GM12878 (cell line): ENCODE measurements around the gene SVOP. TPM values are rescaled to one million over a fixed set of nuclear protein-coding genes. Genes with fewer than 3 reads are reported as not detected.

ENCODE experiments used
- ATAC-seq: fragments of 200-7000 bp; cut with Tn5 transposase; 3 replicates; pipeline ENCODE4 v1.9.1; 2020; ENCODE audit warnings: mild to moderate bottlenecking, moderate library complexity
- BruUV-seq: library from RNA; stranded (reverse); fragments of 400-500 nt; replicated peaks from 2 replicates; lab custom pipeline; 2021; lab: Mats Ljungman, UMichigan
- CTCF ChIA-PET: fragments of 300-600 bp; sonication (Branson Sonifier 250); formaldehyde crosslinking; extraction: SDS; loops from one replicate; lab custom pipeline; 2021; ENCODE audit warnings: inconsistent platforms; lab: Yijun Ruan, JAX
- POLR2A ChIA-PET: fragments of 350-600 bp; formaldehyde crosslinking; extraction: SDS; loops from one replicate; lab custom pipeline; 2021; ENCODE audit warnings: inconsistent platforms; lab: Charles Lee
- RAD21 ChIA-PET: fragments of 300-600 bp; sonication (Branson Sonifier 250); formaldehyde crosslinking; loops from one replicate; lab custom pipeline; 2023; ENCODE audit warnings: antibody characterized with exemption; ENCODE audit not compliant: unreplicated experiment; lab: Charles Lee
- SMC1A ChIA-PET: fragments of 300-600 bp; sonication (Branson Sonifier 250); formaldehyde crosslinking; loops from one replicate; lab custom pipeline; 2023; ENCODE audit not compliant: unreplicated experiment, uncharacterized antibody; lab: Charles Lee
- DNase-seq: peaks from one replicate; pipeline ENCODE4 v3.0.0-alpha.2; 2011; ENCODE audit warnings: low read depth, low spot score
- FAIRE-seq: peaks from 3 replicates; lab custom pipeline; 2011; peaks lifted over from hg19 to GRCh38; lab: Jason Lieb, UNC
- H2AFZ ChIP-seq: 2 replicates; pipeline ENCODE4 v1.6.0; 2011; ENCODE audit warnings: low read depth, low read length, control low read depth; ENCODE audit not compliant: control insufficient read depth
- H3K27ac ChIP-seq: 2 replicates; pipeline ENCODE4 v1.5.1; 2011; ENCODE audit warnings: control low read depth; ENCODE audit not compliant: control insufficient read depth, insufficient read depth
- H3K27me3 ChIP-seq, 2 experiments: replicated peaks in 1 of 2; 2 replicates each; pipeline versions ENCODE4 v1.6.0 to v1.6.1; 2011; ENCODE audit warnings: low read length in 1 of 2; ENCODE audit not compliant: control insufficient read depth in 2 of 2, insufficient read depth in 2 of 2
- H3K36me3 ChIP-seq, 2 experiments: 2 replicates each; pipeline ENCODE4 v1.5.1; 2011; ENCODE audit warnings: low read length in 1 of 2; ENCODE audit not compliant: control insufficient read depth in 2 of 2, insufficient read depth in 2 of 2
- H3K4me1 ChIP-seq: 2 replicates; pipeline ENCODE4 v1.6.1; 2011; ENCODE audit warnings: mild to moderate bottlenecking, low read length, moderate library complexity, mixed read lengths; ENCODE audit not compliant: control insufficient read depth, insufficient read depth
- H3K4me2 ChIP-seq: 2 replicates; pipeline ENCODE4 v1.6.0; 2011; ENCODE audit warnings: control low read depth; ENCODE audit not compliant: control insufficient read depth, insufficient read depth
- H3K4me3 ChIP-seq: fragments of 200-600 bp; sonication (generic); 2 replicates; pipeline ENCODE4 v1.5.1; 2016
- H3K79me2 ChIP-seq: 2 replicates; pipeline ENCODE4 v1.6.0; 2011; ENCODE audit warnings: low read length; ENCODE audit not compliant: control insufficient read depth, insufficient read depth
- H3K9ac ChIP-seq: 2 replicates; pipeline ENCODE4 v1.8.0; 2011; ENCODE audit warnings: low read length, control low read depth, mixed read lengths; ENCODE audit not compliant: control insufficient read depth, insufficient read depth
- H3K9me3 ChIP-seq: replicated peaks from 3 replicates; pipeline ENCODE4 v1.5.1; 2011; ENCODE audit warnings: mild to moderate bottlenecking, low read length; ENCODE audit not compliant: control insufficient read depth, insufficient read depth
- H4K20me1 ChIP-seq: 2 replicates; pipeline ENCODE4 v1.6.0; 2011; ENCODE audit not compliant: control insufficient read depth, insufficient read depth
- EZH2 ChIP-seq: IDR thresholded peaks from 2 replicates; pipeline ENCODE4 v1.6.1; 2012; ENCODE audit warnings: low read depth, mild to moderate bottlenecking, control low read depth, inconsistent platforms, low read length, borderline replicate concordance; ENCODE audit not compliant: control insufficient read depth
- NKRF ChIP-seq: fragments of 450-650 bp; conservative IDR thresholded peaks from 2 replicates; pipeline ENCODE4 v1.6.1; 2017; ENCODE audit warnings: mild to moderate bottlenecking, moderate library complexity
- SIX5 ChIP-seq: IDR thresholded peaks from 2 replicates; pipeline ENCODE4 v1.6.1; 2011; ENCODE audit warnings: mild to moderate bottlenecking, low read depth, low read length, moderate library complexity; ENCODE audit not compliant: severe bottlenecking
- SMAD1 ChIP-seq: fragments of 450-650 bp; IDR thresholded peaks from 2 replicates; pipeline ENCODE4 v1.6.1; 2018; ENCODE audit warnings: mild to moderate bottlenecking, low read depth; ENCODE audit not compliant: partially characterized antibody
- SMC3 ChIP-seq: IDR thresholded peaks from 2 replicates; pipeline ENCODE4 v1.6.1; 2011; ENCODE audit warnings: low read length, improper control_type of control experiment, borderline replicate concordance
- ZNF592 ChIP-seq: fragments of 450-650 bp; IDR thresholded peaks from 2 replicates; pipeline ENCODE4 v1.6.1; 2017; ENCODE audit warnings: mild to moderate bottlenecking, moderate library complexity
- in situ Hi-C: fragments of 300-500 bp; cut with MboI; formaldehyde crosslinking; loops from 9 replicates; pipeline ENCODE4 v1.14.3; 2018; ENCODE audit warnings: mixed read lengths
- intact Hi-C: fragments of 100-400 bp; cut with micrococcal nuclease; formaldehyde crosslinking; loops from one replicate; pipeline ENCODE4 v1.14.2; 2022; ENCODE audit not compliant: unreplicated experiment
- polyA plus RNA-seq, 11 experiments: library from polyadenylated mRNA; depleted of rRNA in 4 of 11; unstranded in 6 of 11; stranded (reverse) in 5 of 11; fragments of >200 nt; fragmentation: Nextera tagmentation in 4 of 11; fragmentation: Illumina TruSeq in 1 of 11; extraction: Ambion mirVana in 4 of 11; extraction: Trizol in 1 of 11; gene quantifications; 1 replicate in 1 of 11; 2 replicates in 10 of 11; pipeline versions ENCODE4 v1.2.1 to v1.2.3, GENCODE V29; 2011 to 2016; ENCODE audit warnings: inconsistent platforms in 2 of 11, missing spikeins in 2 of 11, low read depth in 1 of 11
- total RNA-seq, 4 experiments: library from RNA; depleted of rRNA in 3 of 4; stranded (reverse); fragments of >200 nt in 3 of 4; fragmentation: Illumina TruSeq in 1 of 4; extraction: Trizol in 1 of 4; gene quantifications; 2 replicates each; pipeline versions ENCODE4 v1.2.1 to v1.2.3, GENCODE V29; 2013 to 2021
- TF ChIP-seq, protein P1 (sequence below): IDR thresholded peaks from 2 replicates; pipeline ENCODE4 v1.6.1; 2011; ENCODE audit warnings: mild to moderate bottlenecking, low read depth, low read length, moderate library complexity; ENCODE audit not compliant: insufficient replicate concordance
- TF ChIP-seq, protein P2 (sequence below): fragments of 450-650 bp; IDR thresholded peaks from 2 replicates; pipeline ENCODE4 v1.6.1; 2017; ENCODE audit warnings: mild to moderate bottlenecking, moderate library complexity

SVOP gene
- total and polyA plus RNA-seq, 10 of the 15 experiments (the other 5 are each of a cell fraction or from before 2014, with no cell fraction given) = under 0.01 TPM; not detected in 9

- no peaks in the 10 kb centered on the region for H3K36me3 ChIP-seq
- ATAC-seq (no peak), DNase-seq (no peak), FAIRE-seq (no peak)
- no peaks in the 10 kb centered on the region for H4K20me1 ChIP-seq
- H3K4me2 ChIP-seq = peak overlapping the region; percentile 80
- TF ChIP-seq, protein P1, sequence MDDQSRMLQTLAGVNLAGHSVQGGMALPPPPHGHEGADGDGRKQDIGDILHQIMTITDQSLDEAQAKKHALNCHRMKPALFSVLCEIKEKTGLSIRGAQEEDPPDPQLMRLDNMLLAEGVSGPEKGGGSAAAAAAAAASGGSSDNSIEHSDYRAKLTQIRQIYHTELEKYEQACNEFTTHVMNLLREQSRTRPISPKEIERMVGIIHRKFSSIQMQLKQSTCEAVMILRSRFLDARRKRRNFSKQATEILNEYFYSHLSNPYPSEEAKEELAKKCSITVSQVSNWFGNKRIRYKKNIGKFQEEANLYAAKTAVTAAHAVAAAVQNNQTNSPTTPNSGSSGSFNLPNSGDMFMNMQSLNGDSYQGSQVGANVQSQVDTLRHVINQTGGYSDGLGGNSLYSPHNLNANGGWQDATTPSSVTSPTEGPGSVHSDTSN = no peak
- TF ChIP-seq EZH2 = no peak
- TF ChIP-seq SMAD1 = no peak
- no peak for TF ChIP-seq NKRF
- no peak for TF ChIP-seq SIX5
- TF ChIP-seq, protein P2, sequence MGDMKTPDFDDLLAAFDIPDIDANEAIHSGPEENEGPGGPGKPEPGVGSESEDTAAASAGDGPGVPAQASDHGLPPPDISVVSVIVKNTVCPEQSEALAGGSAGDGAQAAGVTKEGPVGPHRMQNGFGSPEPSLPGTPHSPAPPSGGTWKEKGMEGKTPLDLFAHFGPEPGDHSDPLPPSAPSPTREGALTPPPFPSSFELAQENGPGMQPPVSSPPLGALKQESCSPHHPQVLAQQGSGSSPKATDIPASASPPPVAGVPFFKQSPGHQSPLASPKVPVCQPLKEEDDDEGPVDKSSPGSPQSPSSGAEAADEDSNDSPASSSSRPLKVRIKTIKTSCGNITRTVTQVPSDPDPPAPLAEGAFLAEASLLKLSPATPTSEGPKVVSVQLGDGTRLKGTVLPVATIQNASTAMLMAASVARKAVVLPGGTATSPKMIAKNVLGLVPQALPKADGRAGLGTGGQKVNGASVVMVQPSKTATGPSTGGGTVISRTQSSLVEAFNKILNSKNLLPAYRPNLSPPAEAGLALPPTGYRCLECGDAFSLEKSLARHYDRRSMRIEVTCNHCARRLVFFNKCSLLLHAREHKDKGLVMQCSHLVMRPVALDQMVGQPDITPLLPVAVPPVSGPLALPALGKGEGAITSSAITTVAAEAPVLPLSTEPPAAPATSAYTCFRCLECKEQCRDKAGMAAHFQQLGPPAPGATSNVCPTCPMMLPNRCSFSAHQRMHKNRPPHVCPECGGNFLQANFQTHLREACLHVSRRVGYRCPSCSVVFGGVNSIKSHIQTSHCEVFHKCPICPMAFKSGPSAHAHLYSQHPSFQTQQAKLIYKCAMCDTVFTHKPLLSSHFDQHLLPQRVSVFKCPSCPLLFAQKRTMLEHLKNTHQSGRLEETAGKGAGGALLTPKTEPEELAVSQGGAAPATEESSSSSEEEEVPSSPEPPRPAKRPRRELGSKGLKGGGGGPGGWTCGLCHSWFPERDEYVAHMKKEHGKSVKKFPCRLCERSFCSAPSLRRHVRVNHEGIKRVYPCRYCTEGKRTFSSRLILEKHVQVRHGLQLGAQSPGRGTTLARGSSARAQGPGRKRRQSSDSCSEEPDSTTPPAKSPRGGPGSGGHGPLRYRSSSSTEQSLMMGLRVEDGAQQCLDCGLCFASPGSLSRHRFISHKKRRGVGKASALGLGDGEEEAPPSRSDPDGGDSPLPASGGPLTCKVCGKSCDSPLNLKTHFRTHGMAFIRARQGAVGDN = no peak
- no peak for TF ChIP-seq SMC3
- no peak for TF ChIP-seq ZNF592
- no TSS peak for BruUV-seq
- ChIA-PET CTCF (interaction anchor here (4.0 kb wide), 1 partner anchor 38 kb away, joined by 33 read pairs; the partner anchor contains the start of gene ALKBH2), POLR2A (interaction anchor here (0.9 to 1.1 kb wide), 3 partner anchors 38 to 361 kb away, joined by 3 to 5 read pairs (median 3); partner anchors contain the start of gene ALKBH2), RAD21 (interaction anchor here (0.6 to 0.8 kb wide), 2 partner anchors 38 to 184 kb away, joined by 3 to 4 read pairs; partner anchors contain the start of gene ALKBH2), SMC1A (interaction anchor here (1.4 to 2.1 kb wide), 4 partner anchors 37 to 390 kb away, joined by 3 to 5 read pairs (median 4); no protein-coding TSS in a partner anchor)
- peaks cover 14% of the 10 kb centered on the region for H3K79me2 ChIP-seq
- peak overlapping the region; percentile 72 for H3K9ac ChIP-seq
- H2AFZ ChIP-seq = peak overlapping the region; percentile 76
- H3K4me1 ChIP-seq = peaks cover 8% of the 10 kb centered on the region; the same call in 1 of the 2 replicates
- H3K4me3 ChIP-seq = no peak overlapping the region; the same call in 1 of the 2 replicates
- no peaks in the 10 kb centered on the region for H3K27me3 ChIP-seq
- H3K9me3 ChIP-seq = no peaks in the 10 kb centered on the region
- intact Hi-C loops (loop anchor here (2.0 kb wide), 1 partner anchor 38 kb away; the partner anchor contains the start of gene ALKBH2), in situ Hi-C loops (no loop called here)
- H3K27ac ChIP-seq = peak overlapping the region; percentile 89
Observed at GRCh38 chr12:109054520-109054919, 33.7 kb upstream of the SVOP start.
